ENCODE data around the gene SYK.

DNA sequence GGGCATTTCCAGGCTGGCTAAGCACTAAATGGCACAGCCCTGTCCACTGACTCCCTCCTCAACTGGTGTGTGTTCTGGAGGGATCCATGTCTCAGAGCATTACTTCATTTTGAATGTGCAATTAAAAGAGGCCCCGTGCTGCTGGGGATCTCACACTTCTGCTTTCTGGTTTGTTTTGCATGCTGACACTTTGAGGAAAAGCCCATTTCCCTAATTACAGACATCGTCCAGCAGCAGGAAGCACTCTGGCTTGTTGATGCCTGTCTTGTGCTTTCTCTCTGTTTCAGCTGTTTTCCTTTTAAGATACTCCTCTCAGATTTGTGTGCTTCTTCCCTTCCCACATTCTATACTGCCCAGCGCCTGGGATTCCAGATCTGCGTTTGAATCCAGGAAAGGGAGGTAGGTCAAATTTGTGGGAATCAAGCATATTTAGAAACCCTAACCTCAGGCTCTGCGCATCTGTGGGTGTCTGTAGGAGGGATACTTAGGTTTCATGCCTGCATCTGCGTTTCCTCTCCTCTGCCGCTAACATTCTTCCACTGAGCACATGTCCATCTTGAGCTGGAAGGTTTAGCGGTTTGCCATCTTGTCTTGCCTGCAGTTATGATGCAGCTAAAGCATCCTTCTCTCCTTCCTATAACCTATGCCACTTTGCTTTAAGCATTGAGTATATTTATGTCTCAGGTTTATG is 25.7 kb downstream of the SYK start:
- TF ChIP-seq CTCF (IDR thresholded peaks at IDR 0.05) = no peak
- TF ChIP-seq EZH2 (IDR thresholded peaks at IDR 0.05; ENCODE audit: borderline replicate concordance, insufficient read depth, low read depth, low read length, poor library complexity, severe bottlenecking) = no peak

Data from B cell (primary cell).